HL-60/S4 treated with retinoic acid at 250 ng/mL for 4 days and 3 days (cell line): ENCODE results near the gene NOXA1.

Source experiments
- in situ Hi-C: fragments of 300-500 bp; cut with MboI; formaldehyde crosslinking; loops from 2 replicates; pipeline ENCODE4 v1.7.0; 2022; ENCODE audit warnings: low sequenced_read_pairs

NOXA1 gene

GRCh38 chr9:137480686-137481683 is 57.8 kb downstream of the NOXA1 start:
- in situ Hi-C loops: no loop called here

GRCh38 chr9:137482094-137482781 is 59.0 kb downstream of the NOXA1 start:
- in situ Hi-C loops: no loop called here
